ENCODE results near the gene PHLDA2. TPM values are rescaled to one million over a fixed set of nuclear protein-coding genes. Genes with fewer than 3 reads are reported as not detected.

Gene PHLDA2
- polyA plus RNA-seq, 1 donor (not counting 4 experiments of a cell fraction or from before 2014, with no cell fraction given) = 24.3 TPM

DNA sequence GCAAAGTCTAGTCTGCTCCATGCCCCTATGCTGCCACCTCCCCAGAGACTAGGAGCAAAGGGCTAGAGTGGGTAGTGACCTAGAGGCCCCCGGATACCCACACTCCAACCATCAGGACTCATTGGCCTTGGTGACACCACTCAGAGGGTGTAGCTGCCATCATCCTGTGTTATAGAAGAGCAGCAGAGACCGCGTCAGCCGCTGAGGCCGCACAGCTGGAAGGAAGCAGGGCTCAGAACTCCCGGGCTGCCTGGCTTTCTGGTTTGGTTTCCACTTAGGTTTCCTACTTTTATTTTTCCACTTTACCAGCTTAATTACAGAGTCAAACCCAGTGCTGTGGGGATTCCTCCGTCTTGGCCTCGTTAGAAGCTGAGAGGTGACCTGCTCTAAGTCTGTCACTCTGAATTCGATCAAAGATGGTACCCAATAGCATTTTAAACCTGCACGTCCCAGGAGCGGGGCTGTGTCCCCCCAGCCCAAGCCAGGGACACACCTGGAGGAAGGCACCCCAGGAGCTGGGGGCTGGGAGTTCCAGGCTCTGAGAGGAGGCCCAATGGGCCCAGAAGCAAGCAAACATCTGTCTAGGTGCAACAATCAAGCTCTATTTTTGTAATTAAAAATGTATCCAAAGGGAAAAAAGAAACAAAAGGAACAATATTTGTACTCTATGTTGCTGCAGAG is 41.6 kb downstream of the PHLDA2 start:
- H3K9me3 ChIP-seq (ENCODE audit: control insufficient read depth, low read depth, low read length) = no peaks in the 10 kb centered on the region
- no peak overlapping the region for H3K9ac ChIP-seq (ENCODE audit: control insufficient read depth, extremely low read depth, insufficient read depth, low read length)
- dilution Hi-C loops (cut with MboI; ENCODE audit: extremely low pct_ligation_motif_present, low sequenced_read_pairs) = no loop called here
- no peaks in the 10 kb centered on the region for H3K36me3 ChIP-seq (ENCODE audit: control insufficient read depth in 2 of 2, extremely low read depth in 1 of 2, insufficient read depth in 2 of 2, low read length in 2 of 2)
- H3K9me1 ChIP-seq (ENCODE audit: control insufficient read depth, extremely low read depth, insufficient read depth, low read length) = no peaks in the 10 kb centered on the region
- TF ChIP-seq CTCF (optimal IDR thresholded peaks at IDR 0.05 in 1 of 3, IDR thresholded peaks at IDR 0.05 in 1 of 3, conservative IDR thresholded peaks at IDR 0.05 in 1 of 3; ENCODE audit: extremely low read depth in 1 of 3, insufficient read depth in 2 of 3, low read length in 3 of 3) (no peak), EZH2 (IDR thresholded peaks at IDR 0.05; ENCODE audit: low read length) (no peak)
- peaks cover 2% of the 10 kb centered on the region for H4K20me1 ChIP-seq (ENCODE audit: control insufficient read depth, extremely low read depth, insufficient read depth, low read length)
- H3K27me3 ChIP-seq (ENCODE audit: control insufficient read depth, extremely low read depth, insufficient read depth, low read length) = peaks cover 31% of the 10 kb centered on the region
- no peak overlapping the region for H2AFZ ChIP-seq (ENCODE audit: control insufficient read depth, low read length)
- DNase-seq (ENCODE audit: low read depth, low spot score) (no peak), FAIRE-seq (no peak)
- H3K4me2 ChIP-seq (ENCODE audit: control insufficient read depth, extremely low read depth, insufficient read depth, low read depth, low read length) = no peak overlapping the region
- H3K27ac ChIP-seq (ENCODE audit: control insufficient read depth, insufficient read depth, low read length) = no peak overlapping the region
- H3K4me1 ChIP-seq (ENCODE audit: control insufficient read depth, extremely low read depth, insufficient read depth, low read length) = peaks cover 26% of the 10 kb centered on the region
- no peaks in the 10 kb centered on the region for H3K79me2 ChIP-seq (ENCODE audit: control insufficient read depth, insufficient read depth, low read length)
- no peak overlapping the region for H3K4me3 ChIP-seq (ENCODE audit: control insufficient read depth in 2 of 3, extremely low read depth in 1 of 3, insufficient read depth in 2 of 3, low read depth in 1 of 3, low read length in 3 of 3)

GRCh38 chr11:2886936-2887335 is 42.3 kb downstream of the PHLDA2 start:
- no peak for TF ChIP-seq CTCF (optimal IDR thresholded peaks at IDR 0.05 in 1 of 3, IDR thresholded peaks at IDR 0.05 in 1 of 3, conservative IDR thresholded peaks at IDR 0.05 in 1 of 3; ENCODE audit: extremely low read depth in 1 of 3, insufficient read depth in 2 of 3, low read length in 3 of 3)
- Histone ChIP-seq H3K36me3 (ENCODE audit: control insufficient read depth in 2 of 2, extremely low read depth in 1 of 2, insufficient read depth in 2 of 2, low read length in 2 of 2) (no peaks in the 10 kb centered on the region), H4K20me1 (ENCODE audit: control insufficient read depth, extremely low read depth, insufficient read depth, low read length) (peaks cover 2% of the 10 kb centered on the region), H3K27me3 (ENCODE audit: control insufficient read depth, extremely low read depth, insufficient read depth, low read length) (peaks cover 38% of the 10 kb centered on the region), H3K4me1 (ENCODE audit: control insufficient read depth, extremely low read depth, insufficient read depth, low read length) (peaks cover 20% of the 10 kb centered on the region), H3K27ac (ENCODE audit: control insufficient read depth, insufficient read depth, low read length) (no peak overlapping the region), H3K4me3 (ENCODE audit: control insufficient read depth in 2 of 3, extremely low read depth in 1 of 3, insufficient read depth in 2 of 3, low read depth in 1 of 3, low read length in 3 of 3) (no peak overlapping the region), H3K9me3 (ENCODE audit: control insufficient read depth, low read depth, low read length) (no peaks in the 10 kb centered on the region), H3K79me2 (ENCODE audit: control insufficient read depth, insufficient read depth, low read length) (no peaks in the 10 kb centered on the region), H3K4me2 (ENCODE audit: control insufficient read depth, extremely low read depth, insufficient read depth, low read depth, low read length) (no peak overlapping the region), H3K9ac (ENCODE audit: control insufficient read depth, extremely low read depth, insufficient read depth, low read length) (no peak overlapping the region), H2AFZ (ENCODE audit: control insufficient read depth, low read length) (no peak overlapping the region), H3K9me1 (ENCODE audit: control insufficient read depth, extremely low read depth, insufficient read depth, low read length) (no peaks in the 10 kb centered on the region)
- dilution Hi-C loops (cut with MboI; ENCODE audit: extremely low pct_ligation_motif_present, low sequenced_read_pairs) = no loop called here
- FAIRE-seq = no peak
- no peak for DNase-seq (ENCODE audit: low read depth, low spot score)

All from keratinocyte (primary cell).